Measurements from ENCODE around the gene FSTL4. TPM values are rescaled to one million over a fixed set of nuclear protein-coding genes. Genes with fewer than 3 reads are reported as not detected.

The FSTL4 gene
- not detected in 2 replicates for polyA plus RNA-seq (2012; rRNA removed)
- polyA plus RNA-seq (2012; cell fraction: cytosol; rRNA removed): 0.01 TPM in 1 of 2 replicates, not detected in the other
- polyA plus RNA-seq (2012; cell fraction: nucleus; rRNA removed): not detected in 2 replicates

- Histone ChIP-seq H3K4me2 (peak within 1 kb of the TSS; percentile 37; the same call in 1 of the 2 replicates), H3K27me3 (ENCODE audit: insufficient read depth) (peaks cover 37% of the 10 kb centered on the region), H3K9ac (no peak within 1 kb of the TSS), H3K27ac (ENCODE audit: low read depth in 2 of 2, low read length in 1 of 2) (no peak within 1 kb of the TSS), H3F3A (replicated peaks; ENCODE audit: insufficient read depth) (no peaks in the 10 kb centered on the region), H2AFZ (ENCODE audit: low read depth) (no peak within 1 kb of the TSS), H3K4me1 (ENCODE audit: control insufficient read depth in 1 of 2, insufficient read depth in 2 of 2, low read depth in 1 of 2, low read length in 1 of 2) (peaks cover 0 to 19% of the 10 kb centered on the region in 2 experiments; a peak in 2 of 4 replicates), H3K4me3 (ENCODE audit: low read depth in 2 of 2, low read length in 1 of 2) (peak within 1 kb of the TSS; percentile 26 to 35; a peak in 2 of 4 replicates), H3K36me3 (replicated peaks in 1 of 2; ENCODE audit: control insufficient read depth in 1 of 2, insufficient read depth in 2 of 2, low read length in 1 of 2) (no peaks in the 10 kb centered on the region), H3K9me2 (no peaks in the 10 kb centered on the region), H4K20me1 (ENCODE audit: insufficient read depth) (no peaks in the 10 kb centered on the region), H3K9me3 (no peaks in the 10 kb centered on the region), H3K79me2 (ENCODE audit: insufficient read depth) (no peaks in the 10 kb centered on the region)
- CTCF ChIA-PET: interaction anchor here (0.6 to 9.1 kb wide), 15 partner anchors 10 to 501 kb away, joined by 3 to 97 read pairs (median 4); no protein-coding TSS in a partner anchor
- WGBS (ENCODE audit: low lambda C conversion rate): 0% methylated on average over 2 of the region's 74 CpGs
- peak; percentile 82 for DNase-seq
- POLR2A ChIA-PET: no interaction called here
- TF ChIP-seq GABPA (IDR thresholded peaks at IDR 0.05; ENCODE audit: low read depth) (no peak), POLR2AphosphoS5 (IDR thresholded peaks at IDR 0.05; ENCODE audit: low read depth, low read length) (no peak), NFIC (IDR thresholded peaks at IDR 0.05; ENCODE audit: borderline replicate concordance) (no peak), RCOR1 (IDR thresholded peaks at IDR 0.05; ENCODE audit: low read length) (no peak), TEAD4 (IDR thresholded peaks at IDR 0.05; ENCODE audit: borderline replicate concordance, insufficient read depth) (no peak), RAD21 (IDR thresholded peaks at IDR 0.05; ENCODE audit: low read length) (no peak), USF1 (IDR thresholded peaks at IDR 0.05; ENCODE audit: borderline replicate concordance, low read depth) (no peak), RXRA (IDR thresholded peaks at IDR 0.05; ENCODE audit: borderline replicate concordance, low read depth) (no peak), CHD2 (IDR thresholded peaks at IDR 0.05; ENCODE audit: low read length, partially characterized antibody) (no peak), EZH2phosphoT487 (IDR thresholded peaks at IDR 0.05; ENCODE audit: borderline replicate concordance, low read depth) (no peak), PBX3 (IDR thresholded peaks at IDR 0.05) (no peak), GATA2 (CRISPR knock-in tag; IDR thresholded peaks at IDR 0.05) (no peak), FOXJ3 (CRISPR knock-in tag; IDR thresholded peaks at IDR 0.05) (no peak), SMC3 (IDR thresholded peaks at IDR 0.05; ENCODE audit: low read depth, low read length) (no peak), EP300 (IDR thresholded peaks at IDR 0.05; ENCODE audit: borderline replicate concordance in 1 of 2, low read depth in 1 of 2, low read length in 1 of 2) (no peak), RFX5 (IDR thresholded peaks at IDR 0.05; ENCODE audit: low read length) (no peak)
Measured at GRCh38 chr5:133612249-133612860, at the start of gene FSTL4. FSTL4 (minus strand) TSS chr5:133612541.

- no peaks in the 10 kb centered on the region for H3K36me3 ChIP-seq (replicated peaks in 1 of 2; ENCODE audit: control insufficient read depth in 1 of 2, insufficient read depth in 2 of 2, low read length in 1 of 2)
Measured at GRCh38 chr5:133661389-133661788, 49.0 kb upstream of the FSTL4 start.

More at GRCh38 chr5:133661389-133661788, 49.0 kb upstream of the FSTL4 start:
- TF ChIP-seq NFIC (IDR thresholded peaks at IDR 0.05; ENCODE audit: borderline replicate concordance): no peak
- no peak for TF ChIP-seq USF1 (IDR thresholded peaks at IDR 0.05; ENCODE audit: borderline replicate concordance, low read depth)
- TF ChIP-seq SMC3 (IDR thresholded peaks at IDR 0.05; ENCODE audit: low read depth, low read length): no peak
- no peak for TF ChIP-seq ZBTB33 (IDR thresholded peaks at IDR 0.05; ENCODE audit: borderline replicate concordance, low read depth)
- TF ChIP-seq MXI1 (IDR thresholded peaks at IDR 0.05; ENCODE audit: low read depth, low read length): no peak
- no peak for TF ChIP-seq GABPA (IDR thresholded peaks at IDR 0.05; ENCODE audit: low read depth)
- no peaks in the 10 kb centered on the region for H3F3A ChIP-seq (replicated peaks; ENCODE audit: insufficient read depth)
- no peak overlapping the region for H3K27ac ChIP-seq (ENCODE audit: low read depth in 2 of 2, low read length in 1 of 2)
- H2AFZ ChIP-seq (ENCODE audit: low read depth): no peak overlapping the region
- H3K27me3 ChIP-seq (ENCODE audit: insufficient read depth): no peaks in the 10 kb centered on the region
- no peak overlapping the region for H3K9ac ChIP-seq
- WGBS (ENCODE audit: low lambda C conversion rate): 79% methylated on average over 2 of the region's 2 CpGs
- H3K4me1 ChIP-seq (ENCODE audit: control insufficient read depth in 1 of 2, insufficient read depth in 2 of 2, low read depth in 1 of 2, low read length in 1 of 2): no peaks in the 10 kb centered on the region
- no peak overlapping the region for H3K4me2 ChIP-seq
- ChIA-PET POLR2A (no interaction called here), CTCF (interaction anchor here (0.6 kb wide), 1 partner anchor 9 kb away, joined by 3 read pairs; no protein-coding TSS in a partner anchor)
- no peaks in the 10 kb centered on the region for H4K20me1 ChIP-seq (ENCODE audit: insufficient read depth)
- no peak overlapping the region for H3K4me3 ChIP-seq (ENCODE audit: low read depth in 2 of 2, low read length in 1 of 2)
- H3K79me2 ChIP-seq (ENCODE audit: insufficient read depth): no peaks in the 10 kb centered on the region
- H3K9me2 ChIP-seq: no peaks in the 10 kb centered on the region
- DNase-seq: no peak
- H3K9me3 ChIP-seq: no peaks in the 10 kb centered on the region

All from SK-N-SH (cell line).